Activated CD8-positive, alpha-beta T cell treated with anti-CD3 and anti-CD28 coated beads for 36 hours (primary cell): Measurements from ENCODE around the gene SCARF1. TPM values are rescaled to one million over a fixed set of nuclear protein-coding genes. Genes with fewer than 3 reads are reported as not detected.
A peak's percentile ranks its signal among the peaks of the same experiment; 100 is the strongest.
"Not testable (repeated sequence)": the region's sequence is repeated elsewhere in the genome, so short reads cannot be mapped to it uniquely, and the experiment has no call there.

Experiments used
- ATAC-seq: fragments of 200-7000 bp; cut with Tn5 transposase; one replicate; pipeline ENCODE4 v1.10.0; 2021; ENCODE audit warnings: mild to moderate bottlenecking, moderate library complexity
- CTCF ChIA-PET: fragments of 350-600 bp; sonication (Branson Sonifier 250); formaldehyde crosslinking; loops from one replicate; lab custom pipeline; 2021; ENCODE audit warnings: antibody characterized with exemption; lab: Charles Lee
- POLR2A ChIA-PET: fragments of 350-600 bp; sonication (Branson Sonifier 250); formaldehyde crosslinking; loops from one replicate; lab custom pipeline; 2021; ENCODE audit warnings: antibody characterized with exemption; lab: Charles Lee
- DNase-seq: peaks from one replicate; pipeline ENCODE4 v3.0.0-alpha.2; 2020
- H3K27ac Mint-ChIP-seq: one replicate; pipeline ENCODE4 v1.8.0; 2021; ENCODE audit warnings: mild to moderate bottlenecking, mixed read lengths
- H3K27me3 Mint-ChIP-seq: one replicate; pipeline ENCODE4 v1.8.0; 2021; ENCODE audit warnings: mixed read lengths
- H3K36me3 Mint-ChIP-seq: one replicate; pipeline ENCODE4 v1.8.0; 2021; ENCODE audit warnings: low read depth, mixed read lengths
- H3K4me1 Mint-ChIP-seq: one replicate; pipeline ENCODE4 v1.8.0; 2021; ENCODE audit warnings: low read depth, mixed read lengths
- H3K4me3 Mint-ChIP-seq: one replicate; pipeline ENCODE4 v1.8.0; 2021; ENCODE audit warnings: mild to moderate bottlenecking, moderate library complexity, mixed read lengths
- H3K9me3 Mint-ChIP-seq: one replicate; pipeline ENCODE4 v1.8.0; 2021; ENCODE audit warnings: mixed read lengths
- CTCF ChIP-seq: fragments of 200-600 bp; IDR thresholded peaks from one replicate; pipeline ENCODE4 v1.8.0; 2022; ENCODE audit warnings: antibody characterized with exemption, mild to moderate bottlenecking
- intact Hi-C: fragments of 100-400 bp; cut with micrococcal nuclease; formaldehyde crosslinking; loops from one replicate; pipeline ENCODE4 v1.10.0; 2022
- total RNA-seq, 2 experiments: library from RNA; stranded (reverse); gene quantifications; one replicate each; pipeline ENCODE4 v1.2.3, GENCODE V29; 2021

The SCARF1 gene
- 1 to 10 TPM; 3.2 to 4.1 TPM for total RNA-seq

- intact Hi-C loops: no loop called here
- Mint-ChIP-seq H3K9me3 (no peaks in the 10 kb centered on the region), H3K4me3 (peak within 1 kb of the TSS; percentile 70), H3K27me3 (no peaks in the 10 kb centered on the region), H3K27ac (peak within 1 kb of the TSS; percentile 90), H3K4me1 (peaks cover 33% of the 10 kb centered on the region), H3K36me3 (no peaks in the 10 kb centered on the region)
- peak; percentile 27 for DNase-seq
- ATAC-seq: no peak
- TF ChIP-seq CTCF: no peak
- ChIA-PET POLR2A (interaction anchor here (1.0 to 1.1 kb wide), 2 partner anchors 24 to 185 kb away, joined by 3 read pairs; partner anchors contain the start of gene RPA1), CTCF (interaction anchor here (0.8 to 2.3 kb wide), 4 partner anchors 16 to 76 kb away, joined by 3 to 11 read pairs (median 4); no protein-coding TSS in a partner anchor)
Observed at GRCh38 chr17:1645207-1646171, at the start of gene SCARF1. Gene SCARF1 (minus strand): TSS chr17:1645732. CDS start chr17:1645697, 35 bp downstream.

- Mint-ChIP-seq H3K9me3 (no peaks in the 10 kb centered on the region), H3K4me1 (no peaks in the 10 kb centered on the region), H3K27ac (no peak overlapping the region), H3K27me3 (no peaks in the 10 kb centered on the region), H3K4me3 (no peak overlapping the region), H3K36me3 (no peaks in the 10 kb centered on the region)
- POLR2A ChIA-PET: no interaction called here
- CTCF ChIA-PET: interaction anchor here (0.6 kb wide), 1 partner anchor 317 kb away, joined by 3 read pairs; no protein-coding TSS in a partner anchor
- intact Hi-C loops: no loop called here
- DNase-seq (no peak), ATAC-seq (no peak)
- TF ChIP-seq CTCF: no peak
Observed at GRCh38 chr17:1693339-1693738, 47.8 kb upstream of the SCARF1 start.

- no peak for DNase-seq
- TF ChIP-seq CTCF: no peak
- no peaks in the 10 kb centered on the region for H3K27me3 Mint-ChIP-seq
- no peak overlapping the region for H3K4me3 Mint-ChIP-seq
- H3K36me3 Mint-ChIP-seq: no peaks in the 10 kb centered on the region
- H3K27ac Mint-ChIP-seq: no peak overlapping the region
- no peak for ATAC-seq
- ChIA-PET POLR2A (no interaction called here), CTCF (no interaction called here)
- peaks cover 2% of the 10 kb centered on the region for H3K4me1 Mint-ChIP-seq
- H3K9me3 Mint-ChIP-seq: no peaks in the 10 kb centered on the region
- intact Hi-C loops: no loop called here
Observed at GRCh38 chr17:1690544-1691221, 45.2 kb upstream of the SCARF1 start.

GRCh38 chr17:1688405-1688804 lies 42.9 kb upstream of the SCARF1 start:
- CTCF ChIA-PET, ATAC-seq: not testable (repeated sequence)
- H3K4me1 Mint-ChIP-seq: peaks cover 13% of the 10 kb centered on the region

GRCh38 chr17:1686086-1686485 lies 40.6 kb upstream of the SCARF1 start:
- CTCF ChIA-PET: no interaction called here
- H3K27ac Mint-ChIP-seq: no peak overlapping the region

More at GRCh38 chr17:1688405-1688804, 42.9 kb upstream of the SCARF1 start:
- H3K9me3 Mint-ChIP-seq, H3K27ac Mint-ChIP-seq, H3K27me3 Mint-ChIP-seq, POLR2A ChIA-PET, H3K4me3 Mint-ChIP-seq, intact Hi-C loops, DNase-seq: not testable (repeated sequence)
- peaks cover 10% of the 10 kb centered on the region for H3K36me3 Mint-ChIP-seq

More at GRCh38 chr17:1686086-1686485, 40.6 kb upstream of the SCARF1 start:
- intact Hi-C loops: no loop called here
- H3K4me1 Mint-ChIP-seq: peaks cover 30% of the 10 kb centered on the region
- ATAC-seq (no peak), DNase-seq (no peak)
- peak overlapping the region; percentile 27 for H3K4me3 Mint-ChIP-seq
- H3K36me3 Mint-ChIP-seq: peaks cover 33% of the 10 kb centered on the region
- TF ChIP-seq CTCF: no peak
- POLR2A ChIA-PET: no interaction called here
- H3K27me3 Mint-ChIP-seq: no peaks in the 10 kb centered on the region
- no peaks in the 10 kb centered on the region for H3K9me3 Mint-ChIP-seq
